ENCODE results near the gene TTYH3.
"Not testable (repeated sequence)": the region's sequence is repeated elsewhere in the genome, so short reads cannot be mapped to it uniquely, and the experiment has no call there.

The TTYH3 gene, protein sequence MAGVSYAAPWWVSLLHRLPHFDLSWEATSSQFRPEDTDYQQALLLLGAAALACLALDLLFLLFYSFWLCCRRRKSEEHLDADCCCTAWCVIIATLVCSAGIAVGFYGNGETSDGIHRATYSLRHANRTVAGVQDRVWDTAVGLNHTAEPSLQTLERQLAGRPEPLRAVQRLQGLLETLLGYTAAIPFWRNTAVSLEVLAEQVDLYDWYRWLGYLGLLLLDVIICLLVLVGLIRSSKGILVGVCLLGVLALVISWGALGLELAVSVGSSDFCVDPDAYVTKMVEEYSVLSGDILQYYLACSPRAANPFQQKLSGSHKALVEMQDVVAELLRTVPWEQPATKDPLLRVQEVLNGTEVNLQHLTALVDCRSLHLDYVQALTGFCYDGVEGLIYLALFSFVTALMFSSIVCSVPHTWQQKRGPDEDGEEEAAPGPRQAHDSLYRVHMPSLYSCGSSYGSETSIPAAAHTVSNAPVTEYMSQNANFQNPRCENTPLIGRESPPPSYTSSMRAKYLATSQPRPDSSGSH

DNA sequence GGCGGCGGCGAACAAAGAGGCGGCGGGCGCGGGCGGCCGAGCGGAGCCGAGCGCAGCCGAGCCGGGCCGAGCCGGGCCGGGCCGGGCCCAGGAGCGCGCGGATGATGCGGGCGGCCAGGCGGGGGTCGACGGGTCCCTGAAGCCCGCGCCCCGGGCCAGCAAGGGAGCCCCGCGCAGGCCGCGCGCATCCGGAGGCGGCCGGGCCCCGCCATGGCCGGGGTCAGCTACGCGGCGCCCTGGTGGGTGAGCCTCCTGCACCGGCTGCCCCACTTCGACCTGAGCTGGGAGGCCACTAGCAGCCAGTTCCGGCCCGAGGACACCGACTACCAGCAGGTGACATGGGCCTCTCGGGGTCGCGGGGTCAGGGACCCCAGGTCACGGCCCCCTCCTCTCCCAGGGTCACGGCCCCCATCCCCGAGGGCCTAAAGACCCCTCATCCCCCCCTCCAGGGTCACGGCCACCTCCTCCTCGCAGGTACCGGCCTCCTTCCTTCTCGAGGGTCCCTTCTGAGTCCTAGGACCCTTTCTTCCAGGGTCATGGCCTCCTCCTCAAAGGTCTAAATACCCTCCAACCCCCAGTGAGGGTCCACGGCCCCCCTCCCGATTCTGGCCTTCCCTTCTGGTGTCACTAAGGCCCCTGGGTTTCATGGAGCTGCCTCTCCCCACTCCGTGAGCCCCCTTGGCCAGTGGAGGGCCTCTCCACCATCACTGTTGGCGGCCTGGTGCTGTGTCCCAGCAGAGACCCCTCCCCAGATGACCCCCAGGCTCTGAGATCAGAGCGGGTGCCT, at the start of gene TTYH3:
Gene TTYH3, plus strand, starts transcription at position 41 of the 787 bp plus-strand sequence. Its CDS starts 170 bp downstream, at position 211.
- Histone ChIP-seq H3K27me3 (ENCODE audit: control insufficient read depth in 1 of 2, insufficient read depth in 2 of 2, low read length in 2 of 2) (no peaks in the 10 kb centered on the region), H3K36me3 (ENCODE audit: control insufficient read depth in 1 of 2, insufficient read depth in 2 of 2, low read length in 2 of 2) (no peaks in the 10 kb centered on the region), H3K4me1 (ENCODE audit: control insufficient read depth in 1 of 2, insufficient read depth in 2 of 2, low read length in 2 of 2) (peaks cover 46 to 56% of the 10 kb centered on the region in 2 donors), H3K4me3 (ENCODE audit: low read depth in 1 of 2, low read length in 2 of 2) (peak within 1 kb of the TSS; percentile 85 to 89), H3K9me3 (ENCODE audit: control insufficient read depth in 1 of 2, low read length in 2 of 2) (no peaks in the 10 kb centered on the region), H3K27ac (ENCODE audit: low read depth, low read length) (peak within 1 kb of the TSS; percentile 65), H3K9ac (ENCODE audit: low read depth in 1 of 2, low read length in 2 of 2) (peak within 1 kb of the TSS; percentile 81 to 93)

GRCh38 chr7:2582006-2582735, 49.6 kb upstream of the TTYH3 start:
- no peaks in the 10 kb centered on the region for H3K4me1 ChIP-seq (ENCODE audit: control insufficient read depth in 1 of 2, insufficient read depth in 2 of 2, low read length in 2 of 2)
- H3K9me3 ChIP-seq (ENCODE audit: control insufficient read depth in 1 of 2, low read length in 2 of 2), result no peaks in the 10 kb centered on the region
- no peak overlapping the region for H3K9ac ChIP-seq (ENCODE audit: low read depth in 1 of 2, low read length in 2 of 2)
- H3K36me3 ChIP-seq (ENCODE audit: control insufficient read depth in 1 of 2, insufficient read depth in 2 of 2, low read length in 2 of 2), result peaks cover 17 to 44% of the 10 kb centered on the region in 2 donors
- H3K27ac ChIP-seq (ENCODE audit: low read depth, low read length), result no peak overlapping the region
- H3K27me3 ChIP-seq (ENCODE audit: control insufficient read depth in 1 of 2, insufficient read depth in 2 of 2, low read length in 2 of 2), result no peaks in the 10 kb centered on the region
- H3K4me3 ChIP-seq (ENCODE audit: low read depth in 1 of 2, low read length in 2 of 2), result no peak overlapping the region

DNA sequence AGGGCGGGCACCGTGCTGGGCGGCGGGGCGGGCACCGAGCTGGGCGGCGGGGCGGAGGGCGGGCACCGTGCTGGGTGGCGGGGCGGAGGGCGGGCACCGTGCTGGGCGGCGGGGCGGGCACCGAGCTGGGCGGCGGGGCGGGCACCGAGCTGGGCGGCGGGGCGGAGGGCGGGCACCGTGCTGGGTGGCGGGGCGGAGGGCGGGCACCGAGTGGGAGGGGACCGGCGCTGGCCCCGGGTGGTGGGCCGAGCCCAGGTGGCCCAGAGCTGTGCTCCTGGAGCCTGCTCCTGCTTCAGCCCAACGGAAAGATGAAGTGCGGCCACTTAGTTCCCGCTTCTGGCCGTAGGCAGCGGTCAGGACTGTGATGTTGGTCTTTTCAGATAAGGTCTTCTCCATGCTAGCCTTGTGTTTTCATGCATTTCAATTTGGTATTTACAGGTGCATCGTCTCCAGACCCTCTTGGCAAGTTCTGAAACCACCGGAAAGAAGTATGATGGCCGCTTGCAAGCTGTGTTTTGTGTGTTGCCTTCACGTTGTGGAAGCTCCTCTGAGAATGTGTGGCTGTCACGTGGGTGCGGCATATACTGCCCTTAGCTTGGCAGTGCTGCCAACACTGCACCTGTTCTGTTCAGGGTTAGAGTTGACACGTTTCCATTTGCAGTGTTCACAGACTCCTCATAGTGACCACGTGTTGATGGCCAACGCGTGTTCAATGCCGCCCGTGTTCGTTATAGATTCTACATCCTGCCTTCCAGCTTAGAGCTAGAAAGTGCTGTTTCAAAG, 47.8 kb upstream of the TTYH3 start:
- Histone ChIP-seq H3K4me3 (ENCODE audit: low read depth in 1 of 2, low read length in 2 of 2) (no peak overlapping the region), H3K9me3 (ENCODE audit: control insufficient read depth in 1 of 2, low read length in 2 of 2) (no peaks in the 10 kb centered on the region), H3K36me3 (ENCODE audit: control insufficient read depth in 1 of 2, insufficient read depth in 2 of 2, low read length in 2 of 2) (peaks cover 18 to 37% of the 10 kb centered on the region in 2 donors), H3K27me3 (ENCODE audit: control insufficient read depth in 1 of 2, insufficient read depth in 2 of 2, low read length in 2 of 2) (no peaks in the 10 kb centered on the region), H3K9ac (ENCODE audit: low read depth in 1 of 2, low read length in 2 of 2) (no peak overlapping the region), H3K27ac (ENCODE audit: low read depth, low read length) (no peak overlapping the region), H3K4me1 (ENCODE audit: control insufficient read depth in 1 of 2, insufficient read depth in 2 of 2, low read length in 2 of 2) (no peaks in the 10 kb centered on the region)

DNA sequence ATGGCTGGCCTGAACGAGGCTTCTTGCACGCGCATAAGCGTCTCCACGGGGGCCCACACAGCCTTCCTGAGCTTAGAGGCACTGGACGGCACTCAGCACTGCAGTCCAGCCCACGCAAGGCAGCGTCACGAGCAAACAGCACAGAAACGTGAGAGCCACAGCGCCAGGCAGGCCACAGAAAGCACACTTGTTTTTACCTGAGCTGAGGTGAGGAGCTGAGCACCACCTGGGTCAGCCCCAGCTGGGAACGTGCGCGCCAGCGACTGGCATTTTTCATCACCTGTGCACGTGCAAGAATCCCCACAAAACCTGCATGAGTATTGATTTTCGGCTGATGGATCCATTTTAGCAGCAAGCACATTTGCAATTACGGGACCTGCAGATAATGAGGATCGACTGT, 46.3 kb upstream of the TTYH3 start:
- no peak overlapping the region for H3K4me3 ChIP-seq (ENCODE audit: low read depth in 1 of 2, low read length in 2 of 2)
- H3K9me3 ChIP-seq (ENCODE audit: control insufficient read depth in 1 of 2, low read length in 2 of 2), result no peaks in the 10 kb centered on the region
- H3K9ac ChIP-seq (ENCODE audit: low read depth in 1 of 2, low read length in 2 of 2), result no peak overlapping the region
- H3K36me3 ChIP-seq (ENCODE audit: control insufficient read depth in 1 of 2, insufficient read depth in 2 of 2, low read length in 2 of 2), result peaks cover 18 to 29% of the 10 kb centered on the region in 2 donors
- H3K4me1 ChIP-seq (ENCODE audit: control insufficient read depth in 1 of 2, insufficient read depth in 2 of 2, low read length in 2 of 2), result no peaks in the 10 kb centered on the region
- H3K27me3 ChIP-seq (ENCODE audit: control insufficient read depth in 1 of 2, insufficient read depth in 2 of 2, low read length in 2 of 2), result no peaks in the 10 kb centered on the region
- H3K27ac ChIP-seq (ENCODE audit: low read depth, low read length), result no peak overlapping the region

GRCh38 chr7:2586326-2587020, 45.3 kb upstream of the TTYH3 start:
- no peak overlapping the region for H3K27ac ChIP-seq (ENCODE audit: low read depth, low read length)
- no peak overlapping the region for H3K9ac ChIP-seq (ENCODE audit: low read depth in 1 of 2, low read length in 2 of 2)
- no peak overlapping the region for H3K4me3 ChIP-seq (ENCODE audit: low read depth in 1 of 2, low read length in 2 of 2)
- H3K36me3 ChIP-seq (ENCODE audit: control insufficient read depth in 1 of 2, insufficient read depth in 2 of 2, low read length in 2 of 2), result peaks cover 21 to 39% of the 10 kb centered on the region in 2 donors
- H3K27me3 ChIP-seq (ENCODE audit: control insufficient read depth in 1 of 2, insufficient read depth in 2 of 2, low read length in 2 of 2), result no peaks in the 10 kb centered on the region
- no peaks in the 10 kb centered on the region for H3K9me3 ChIP-seq (ENCODE audit: control insufficient read depth in 1 of 2, low read length in 2 of 2)
- H3K4me1 ChIP-seq (ENCODE audit: control insufficient read depth in 1 of 2, insufficient read depth in 2 of 2, low read length in 2 of 2), result no peaks in the 10 kb centered on the region

DNA sequence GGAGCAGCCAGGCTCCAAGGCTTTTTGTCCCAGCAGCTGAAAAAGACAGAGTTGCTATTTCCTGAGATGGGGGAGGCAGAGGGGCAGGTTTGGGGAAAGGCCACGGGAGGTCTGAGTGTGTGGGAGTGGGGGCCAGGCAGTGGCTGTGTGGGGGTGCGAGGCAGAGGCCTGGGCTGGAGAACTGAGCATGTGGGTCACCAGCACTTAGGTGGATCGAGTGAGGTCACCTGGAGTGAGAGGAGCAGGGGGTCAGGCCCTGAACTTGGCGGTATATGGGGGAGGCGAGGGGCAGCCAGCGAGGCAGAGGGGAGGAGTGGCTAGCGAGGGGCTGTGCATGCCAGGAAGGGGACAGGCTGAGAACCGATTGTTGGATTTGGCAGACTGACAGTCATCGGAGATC, 44.7 kb upstream of the TTYH3 start:
- Histone ChIP-seq H3K27ac (ENCODE audit: low read depth, low read length) (no peak overlapping the region), H3K27me3 (ENCODE audit: control insufficient read depth in 1 of 2, insufficient read depth in 2 of 2, low read length in 2 of 2) (no peaks in the 10 kb centered on the region), H3K9ac (ENCODE audit: low read depth in 1 of 2, low read length in 2 of 2) (no peak overlapping the region), H3K9me3 (ENCODE audit: control insufficient read depth in 1 of 2, low read length in 2 of 2) (no peaks in the 10 kb centered on the region), H3K36me3 (ENCODE audit: control insufficient read depth in 1 of 2, insufficient read depth in 2 of 2, low read length in 2 of 2) (peaks cover 24 to 42% of the 10 kb centered on the region in 2 donors), H3K4me1 (ENCODE audit: control insufficient read depth in 1 of 2, insufficient read depth in 2 of 2, low read length in 2 of 2) (no peaks in the 10 kb centered on the region), H3K4me3 (ENCODE audit: low read depth in 1 of 2, low read length in 2 of 2) (no peak overlapping the region)

- no peaks in the 10 kb centered on the region for H3K4me1 ChIP-seq (ENCODE audit: control insufficient read depth in 1 of 2, insufficient read depth in 2 of 2, low read length in 2 of 2)
- H3K36me3 ChIP-seq (ENCODE audit: control insufficient read depth in 1 of 2, insufficient read depth in 2 of 2, low read length in 2 of 2), result peaks cover 30 to 48% of the 10 kb centered on the region in 2 donors
- no peak overlapping the region for H3K9ac ChIP-seq (ENCODE audit: low read depth in 1 of 2, low read length in 2 of 2)
- no peaks in the 10 kb centered on the region for H3K9me3 ChIP-seq (ENCODE audit: control insufficient read depth in 1 of 2, low read length in 2 of 2)
- H3K27ac ChIP-seq (ENCODE audit: low read depth, low read length), result no peak overlapping the region
- no peak overlapping the region for H3K4me3 ChIP-seq (ENCODE audit: low read depth in 1 of 2, low read length in 2 of 2)
- no peaks in the 10 kb centered on the region for H3K27me3 ChIP-seq (ENCODE audit: control insufficient read depth in 1 of 2, insufficient read depth in 2 of 2, low read length in 2 of 2)
These were observed 44.0 kb upstream of the TTYH3 start for GRCh38 chr7:2587778-2588177.

- peaks cover 32 to 56% of the 10 kb centered on the region in 2 donors for H3K36me3 ChIP-seq (ENCODE audit: control insufficient read depth in 1 of 2, insufficient read depth in 2 of 2, low read length in 2 of 2)
- H3K9ac ChIP-seq (ENCODE audit: low read depth in 1 of 2, low read length in 2 of 2), result no peak overlapping the region
- no peaks in the 10 kb centered on the region for H3K27me3 ChIP-seq (ENCODE audit: control insufficient read depth in 1 of 2, insufficient read depth in 2 of 2, low read length in 2 of 2)
- no peak overlapping the region for H3K27ac ChIP-seq (ENCODE audit: low read depth, low read length)
- no peaks in the 10 kb centered on the region for H3K4me1 ChIP-seq (ENCODE audit: control insufficient read depth in 1 of 2, insufficient read depth in 2 of 2, low read length in 2 of 2)
- H3K9me3 ChIP-seq (ENCODE audit: control insufficient read depth in 1 of 2, low read length in 2 of 2), result no peaks in the 10 kb centered on the region
- H3K4me3 ChIP-seq (ENCODE audit: low read depth in 1 of 2, low read length in 2 of 2), result no peak overlapping the region
These were observed 42.4 kb upstream of the TTYH3 start for GRCh38 chr7:2589341-2589740.

- H3K4me3 ChIP-seq (ENCODE audit: low read depth in 1 of 2, low read length in 2 of 2); H3K4me1 ChIP-seq (ENCODE audit: control insufficient read depth in 1 of 2, insufficient read depth in 2 of 2, low read length in 2 of 2); H3K9ac ChIP-seq (ENCODE audit: low read depth in 1 of 2, low read length in 2 of 2); H3K27me3 ChIP-seq (ENCODE audit: control insufficient read depth in 1 of 2, insufficient read depth in 2 of 2, low read length in 2 of 2); H3K27ac ChIP-seq (ENCODE audit: low read depth, low read length); H3K9me3 ChIP-seq (ENCODE audit: control insufficient read depth in 1 of 2, low read length in 2 of 2): not testable (repeated sequence)
- peaks cover 28 to 58% of the 10 kb centered on the region in 2 donors for H3K36me3 ChIP-seq (ENCODE audit: control insufficient read depth in 1 of 2, insufficient read depth in 2 of 2, low read length in 2 of 2)
These were observed 41.8 kb upstream of the TTYH3 start for GRCh38 chr7:2589941-2590340.

Measured in duodenal mucosa (tissue), 2 donors.